A549 (cell line): ENCODE measurements around the gene TNS1. TPM values are rescaled to one million over a fixed set of nuclear protein-coding genes. Genes with fewer than 3 reads are reported as not detected.

Experiments used
- ATAC-seq, 2 experiments: fragments of 200-7000 bp in 1 of 2; fragments of >200 bp in 1 of 2; cut with Nextera tagmentation in 1 of 2; cut with Tn5 transposase in 1 of 2; 3 replicates each; pipeline versions ENCODE4 v1.8.0 to v1.9.1; 2018 to 2020; ENCODE audit warnings: mild to moderate bottlenecking in 1 of 2, moderate library complexity in 1 of 2
- CTCF ChIA-PET: fragments of 300-600 bp; sonication (Branson Sonifier 250); formaldehyde crosslinking; extraction: SDS; loops from one replicate; lab custom pipeline; 2021; ENCODE audit warnings: antibody characterized with exemption, inconsistent platforms; lab: Yijun Ruan, JAX
- POLR2A ChIA-PET: fragments of 350-600 bp; formaldehyde crosslinking; extraction: SDS; loops from one replicate; lab custom pipeline; 2021; ENCODE audit warnings: antibody characterized with exemption, inconsistent platforms; lab: Yijun Ruan, JAX
- DNase-seq, 2 experiments: peaks; one replicate each; pipeline versions ENCODE4 v3.0.0 to v3.0.0-alpha.2; 2011 to 2016; ENCODE audit warnings: low read depth in 1 of 2, low spot score in 1 of 2
- FAIRE-seq: peaks from 2 replicates; lab custom pipeline; 2011; peaks lifted over from hg19 to GRCh38; lab: Jason Lieb, UNC
- H3K27ac ChIP-seq, 2 experiments: fragments of >200 bp; sonication (Bioruptor Twin); formaldehyde crosslinking; 3 replicates each; pipeline ENCODE4 v1.5.1; 2016 to 2017
- H3K4me1 ChIP-seq: fragments of >200 bp; sonication (Bioruptor Twin); formaldehyde crosslinking; 3 replicates; pipeline ENCODE4 v1.6.1; 2016
- H3K4me2 ChIP-seq: fragments of >200 bp; sonication (Bioruptor Twin); formaldehyde crosslinking; 3 replicates; pipeline ENCODE4 v1.6.1; 2016
- H3K4me3 ChIP-seq: fragments of >200 bp; sonication (Bioruptor Twin); formaldehyde crosslinking; 3 replicates; pipeline ENCODE4 v1.5.1; 2016
- H3K9me3 ChIP-seq: fragments of >200 bp; sonication (Bioruptor Twin); formaldehyde crosslinking; 3 replicates; pipeline ENCODE4 v1.6.1; 2016
- ATOH8 ChIP-seq: fragments of 250-450 bp; sonication (Bioruptor Pico); IDR thresholded peaks from 2 replicates; pipeline ENCODE4 v1.5.0; 2020; ENCODE audit warnings: low read depth, mild to moderate bottlenecking, moderate library complexity
- BHLHE40 ChIP-seq: IDR thresholded peaks from 2 replicates; pipeline ENCODE4 v1.6.1; 2012; ENCODE audit warnings: low read depth, low read length, inconsistent platforms
- CEBPB ChIP-seq, 2 experiments: fragments of >200 bp in 1 of 2; sonication (Bioruptor Twin) in 1 of 2; formaldehyde crosslinking in 1 of 2; IDR thresholded peaks; 2 replicates each; pipeline ENCODE4 v1.6.1; 2012 to 2016
- CTCF ChIP-seq: fragments of >200 bp; sonication (Bioruptor Twin); formaldehyde crosslinking; IDR thresholded peaks from 3 replicates; pipeline ENCODE4 v1.5.1; 2016
- EHMT2 ChIP-seq: fragments of 200-600 bp; sonication (generic); IDR thresholded peaks from 2 replicates; pipeline ENCODE4 v1.6.1; 2016; ENCODE audit warnings: antibody characterized with exemption, low read depth, mild to moderate bottlenecking, moderate library complexity
- ESRRA ChIP-seq: fragments of 150-350 bp; IDR thresholded peaks from 2 replicates; pipeline ENCODE4 v1.6.1; 2014; ENCODE audit warnings: mild to moderate bottlenecking, low read length, borderline replicate concordance
- FOSB ChIP-seq: fragments of 250-450 bp; sonication (Bioruptor Pico); IDR thresholded peaks from 2 replicates; pipeline ENCODE4 v1.5.0; 2020; ENCODE audit warnings: mild to moderate bottlenecking, moderate library complexity
- FOSL2 ChIP-seq, 2 experiments: fragments of 450-650 bp in 1 of 2; fragments of >200 bp in 1 of 2; sonication (Bioruptor Twin) in 1 of 2; formaldehyde crosslinking; IDR thresholded peaks; 2 replicates each; pipeline versions ENCODE4 v1.5.0 to v1.6.1; 2016 to 2020; ENCODE audit warnings: mild to moderate bottlenecking in 1 of 2, moderate library complexity in 1 of 2
- HOXA7 ChIP-seq: fragments of 250-450 bp; sonication (Bioruptor Pico); IDR thresholded peaks from 2 replicates; pipeline ENCODE4 v1.5.0; 2020; ENCODE audit warnings: mild to moderate bottlenecking, moderate library complexity
- HOXB5 ChIP-seq: fragments of 250-450 bp; sonication (Bioruptor Pico); IDR thresholded peaks from 2 replicates; pipeline ENCODE4 v1.5.0; 2020; ENCODE audit warnings: mild to moderate bottlenecking, moderate library complexity
- JUNB ChIP-seq: fragments of >200 bp; sonication (Bioruptor Twin); formaldehyde crosslinking; IDR thresholded peaks from 2 replicates; pipeline ENCODE4 v1.6.1; 2016
- KDM1A ChIP-seq: fragments of 200-600 bp; sonication (generic); IDR thresholded peaks from 2 replicates; pipeline ENCODE4 v1.6.1; 2016; ENCODE audit warnings: low read depth, mild to moderate bottlenecking
- KDM5A ChIP-seq: fragments of 200-600 bp; sonication (generic); IDR thresholded peaks from 2 replicates; pipeline ENCODE4 v1.6.1; 2016; ENCODE audit warnings: antibody characterized with exemption, mild to moderate bottlenecking
- MYC ChIP-seq: IDR thresholded peaks from 2 replicates; pipeline ENCODE4 v1.6.1; 2012; ENCODE audit warnings: mild to moderate bottlenecking, inconsistent platforms, low read length, improper control_type of control experiment, borderline replicate concordance
- POLR2A ChIP-seq: IDR thresholded peaks from 2 replicates; pipeline ENCODE4 v1.6.1; 2012; ENCODE audit warnings: mild to moderate bottlenecking, low read length
- RAD21 ChIP-seq, 2 experiments: fragments of >200 bp in 1 of 2; sonication (Bioruptor Twin) in 1 of 2; formaldehyde crosslinking in 1 of 2; IDR thresholded peaks in 1 of 2; conservative IDR thresholded peaks in 1 of 2; 2 replicates in 1 of 2; 3 replicates in 1 of 2; pipeline ENCODE4 v1.6.1; 2012 to 2018; ENCODE audit warnings: inconsistent platforms in 1 of 2
- RARB ChIP-seq: fragments of 250-450 bp; sonication (Bioruptor Pico); IDR thresholded peaks from 2 replicates; pipeline ENCODE4 v1.8.0; 2021; ENCODE audit warnings: mild to moderate bottlenecking, moderate library complexity
- SMC3 ChIP-seq: fragments of >200 bp; sonication (Bioruptor Twin); formaldehyde crosslinking; IDR thresholded peaks from 3 replicates; pipeline ENCODE4 v1.6.1; 2018; ENCODE audit warnings: inconsistent platforms
- TFCP2L1 ChIP-seq: fragments of 250-450 bp; sonication (Bioruptor Pico); IDR thresholded peaks from 2 replicates; pipeline ENCODE4 v1.5.0; 2021; ENCODE audit warnings: mild to moderate bottlenecking
- USF2 ChIP-seq: fragments of 450-650 bp; IDR thresholded peaks from 2 replicates; pipeline ENCODE4 v1.6.1; 2014; ENCODE audit warnings: antibody characterized with exemption
- ZNF302 ChIP-seq: fragments of 250-450 bp; sonication (Bioruptor Pico); IDR thresholded peaks from 2 replicates; pipeline ENCODE4 v1.9.0; 2021; ENCODE audit warnings: inconsistent platforms, mild to moderate bottlenecking, moderate library complexity
- ZSCAN20 ChIP-seq: fragments of 250-450 bp; sonication (Bioruptor Pico); IDR thresholded peaks from 2 replicates; pipeline ENCODE4 v1.8.0; 2022; ENCODE audit warnings: mild to moderate bottlenecking, moderate library complexity
- WGBS: methylation state at CpG from one replicate; pipeline ENCODE4 v1.1.6; 2017; ENCODE audit errors: missing lambda C conversion rate; 5-methylcytosine and 5-hydroxymethylcytosine counted together
- polyA plus RNA-seq, 4 experiments: library from polyadenylated mRNA; depleted of rRNA in 3 of 4; stranded (reverse); fragments of >200 nt; fragmentation: RNase III in 1 of 4; extraction: RNeasy Plus Mini Kit Qiagen cat#74134 plus additional on column Dnase treatment in 1 of 4; gene quantifications; 2 replicates in 3 of 4; 3 replicates in 1 of 4; pipeline ENCODE4 v1.2.3, GENCODE V29; 2011 to 2017
- TF ChIP-seq, protein P1 (sequence below): fragments of 250-450 bp; sonication (Bioruptor Pico); IDR thresholded peaks from 2 replicates; pipeline ENCODE4 v1.5.0; 2021; ENCODE audit warnings: mild to moderate bottlenecking, moderate library complexity, borderline replicate concordance

The TNS1 gene
- polyA plus RNA-seq, 2 of the 4 experiments (the other 2 are of a cell fraction) = 4.9 to 10.6 TPM

- Histone ChIP-seq H3K27ac (no peak overlapping the region), H3K4me3 (no peak overlapping the region), H3K4me2 (no peak overlapping the region), H3K4me1 (no peaks in the 10 kb centered on the region), H3K9me3 (no peaks in the 10 kb centered on the region)
- TF ChIP-seq HOXA7 (CRISPR knock-in tag) = no peak
- TF ChIP-seq KDM5A = no peak
- no peak for TF ChIP-seq SMC3
- TF ChIP-seq FOSL2 (IDR thresholded peaks at IDR 0.05) = no peak
- TF ChIP-seq FOSL2 (CRISPR knock-in tag; IDR thresholded peaks at IDR 0.05) = no peak
- no peak for TF ChIP-seq USF2
- no peak for TF ChIP-seq JUNB
- TF ChIP-seq FOSB (CRISPR knock-in tag) = no peak
- TF ChIP-seq MYC = no peak
- TF ChIP-seq ZNF302 = no peak
- no peak for TF ChIP-seq POLR2A
- no peak for TF ChIP-seq RARB
- no peak for TF ChIP-seq HOXB5 (CRISPR knock-in tag)
- no peak for TF ChIP-seq ZSCAN20 (CRISPR knock-in tag)
- TF ChIP-seq CEBPB (IDR thresholded peaks at IDR 0.05) = no peak
- FAIRE-seq (no peak), DNase-seq (no peak), ATAC-seq (no peak)
- POLR2A ChIA-PET = no interaction called here
- 69% methylated on average over 8 of the region's 10 CpGs for WGBS
- CTCF ChIA-PET = no interaction called here
Observed at GRCh38 chr2:217752714-217753459, 249.9 kb downstream of the TNS1 start.

DNA sequence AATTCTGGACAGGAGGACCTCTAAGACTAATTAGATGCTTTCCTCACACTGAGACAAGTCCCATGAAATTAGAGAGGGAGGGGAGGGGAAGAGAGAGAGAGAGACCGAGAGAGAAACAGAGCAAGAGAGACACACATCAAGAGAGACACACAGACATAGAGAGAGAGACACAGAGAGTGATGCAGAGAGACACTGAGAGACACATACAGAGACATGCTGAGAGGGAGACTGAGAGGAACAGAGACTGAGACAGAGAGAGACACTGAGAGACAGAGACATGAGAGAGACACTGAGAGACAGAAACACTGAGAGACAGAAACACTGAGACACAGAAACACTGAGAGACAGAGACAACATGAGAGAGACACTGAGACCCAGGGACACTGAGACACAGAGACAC lies 250.8 kb downstream of the TNS1 start:
- ChIA-PET CTCF (no interaction called here), POLR2A (no interaction called here)
- Histone ChIP-seq H3K9me3 (no peaks in the 10 kb centered on the region), H3K4me1 (no peaks in the 10 kb centered on the region), H3K4me2 (no peak overlapping the region), H3K27ac (no peak overlapping the region), H3K4me3 (no peak overlapping the region)
- FAIRE-seq = no peak
- no peak for ATAC-seq
- TF ChIP-seq TFCP2L1 (CRISPR knock-in tag) = no peak
- TF ChIP-seq ESRRA = no peak
- no peak for TF ChIP-seq EHMT2
- no peak for TF ChIP-seq CTCF
- TF ChIP-seq, protein P1, sequence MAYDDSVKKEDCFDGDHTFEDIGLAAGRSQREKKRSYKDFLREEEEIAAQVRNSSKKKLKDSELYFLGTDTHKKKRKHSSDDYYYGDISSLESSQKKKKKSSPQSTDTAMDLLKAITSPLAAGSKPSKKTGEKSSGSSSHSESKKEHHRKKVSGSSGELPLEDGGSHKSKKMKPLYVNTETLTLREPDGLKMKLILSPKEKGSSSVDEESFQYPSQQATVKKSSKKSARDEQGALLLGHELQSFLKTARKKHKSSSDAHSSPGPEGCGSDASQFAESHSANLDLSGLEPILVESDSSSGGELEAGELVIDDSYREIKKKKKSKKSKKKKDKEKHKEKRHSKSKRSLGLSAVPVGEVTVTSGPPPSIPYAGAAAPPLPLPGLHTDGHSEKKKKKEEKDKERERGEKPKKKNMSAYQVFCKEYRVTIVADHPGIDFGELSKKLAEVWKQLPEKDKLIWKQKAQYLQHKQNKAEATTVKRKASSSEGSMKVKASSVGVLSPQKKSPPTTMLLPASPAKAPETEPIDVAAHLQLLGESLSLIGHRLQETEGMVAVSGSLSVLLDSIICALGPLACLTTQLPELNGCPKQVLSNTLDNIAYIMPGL (CRISPR knock-in tag) = no peak
- no peak for TF ChIP-seq RAD21 (conservative IDR thresholded peaks at IDR 0.05 in 1 of 2, IDR thresholded peaks at IDR 0.05 in 1 of 2)
- no peak for TF ChIP-seq USF2
- no peak for TF ChIP-seq BHLHE40
- TF ChIP-seq KDM1A = no peak
- TF ChIP-seq CEBPB (IDR thresholded peaks at IDR 0.05) = no peak
- no peak for TF ChIP-seq FOSB (CRISPR knock-in tag)
- no peak for TF ChIP-seq ATOH8 (CRISPR knock-in tag)
- DNase-seq = no peak
- 0% methylated on average over 1 of the region's 1 CpG for WGBS
